OCI-LY7 (cell line): Measurements from ENCODE around the gene DNPH1. TPM values are rescaled to one million over a fixed set of nuclear protein-coding genes. Genes with fewer than 3 reads are reported as not detected.

Experiments used
- total RNA-seq, 2 experiments: library from RNA; depleted of rRNA in 1 of 2; stranded (reverse); fragments of >200 nt in 1 of 2; shearing (Covaris generic) in 1 of 2; gene quantifications; 2 replicates each; pipeline ENCODE4 v1.2.3, GENCODE V29; 2014 to 2022

The DNPH1 gene
- total RNA-seq, 2 experiments from 2014 or later = 65.5 to 111 TPM

Other genes starting within 250 kb of the DNPH1 start
- gene PPP2R5D, start 244.9 kb downstream of the DNPH1 start, total RNA-seq (2014; rRNA removed; shearing (Covaris generic)) = 29.1 and 35.0 TPM in 2 replicates
- 35.6 and 39.5 TPM in 2 replicates for gene PPP2R5D, start 244.9 kb downstream of the DNPH1 start, total RNA-seq (2022)
- 70.7 and 76.0 TPM in 2 replicates for gene MEA1, start 215.5 kb downstream of the DNPH1 start, total RNA-seq (2014; rRNA removed; shearing (Covaris generic))
- 59.1 and 67.9 TPM in 2 replicates for gene MEA1, start 215.5 kb downstream of the DNPH1 start, total RNA-seq (2022)
- 78.6 and 89.9 TPM in 2 replicates for gene KLHDC3, start 215.2 kb downstream of the DNPH1 start, total RNA-seq (2014; rRNA removed; shearing (Covaris generic))
- 91.4 and 99.6 TPM in 2 replicates for gene KLHDC3, start 215.2 kb downstream of the DNPH1 start, total RNA-seq (2022)
- 61.1 and 72.6 TPM in 2 replicates for gene RRP36, start 207.9 kb downstream of the DNPH1 start, total RNA-seq (2014; rRNA removed; shearing (Covaris generic))
- 66.7 and 75.9 TPM in 2 replicates for gene RRP36, start 207.9 kb downstream of the DNPH1 start, total RNA-seq (2022)
- gene CUL7, start 175.6 kb downstream of the DNPH1 start, total RNA-seq (2014; rRNA removed; shearing (Covaris generic)) = 14.1 and 16.9 TPM in 2 replicates
- gene CUL7, start 175.6 kb downstream of the DNPH1 start, total RNA-seq (2022) = 14.9 and 18.6 TPM in 2 replicates
- gene MRPL2, start 170.0 kb downstream of the DNPH1 start, total RNA-seq (2014; rRNA removed; shearing (Covaris generic)) = 25.8 and 31.8 TPM in 2 replicates
- gene MRPL2, start 170.0 kb downstream of the DNPH1 start, total RNA-seq (2022) = 76.9 and 81.7 TPM in 2 replicates
- gene KLC4, start 169.8 kb downstream of the DNPH1 start, total RNA-seq (2014; rRNA removed; shearing (Covaris generic)) = 15.0 and 16.4 TPM in 2 replicates
- 22.5 and 25.2 TPM in 2 replicates for gene KLC4, start 169.8 kb downstream of the DNPH1 start, total RNA-seq (2022)
- 12.7 and 18.5 TPM in 2 replicates for gene PTK7, start 153.2 kb downstream of the DNPH1 start, total RNA-seq (2014; rRNA removed; shearing (Covaris generic))
- gene PTK7, start 153.2 kb downstream of the DNPH1 start, total RNA-seq (2022) = 12.0 and 13.0 TPM in 2 replicates
- 17.6 and 22.8 TPM in 2 replicates for gene SRF, start 58.2 kb downstream of the DNPH1 start, total RNA-seq (2014; rRNA removed; shearing (Covaris generic))
- 23.1 and 24.2 TPM in 2 replicates for gene SRF, start 58.2 kb downstream of the DNPH1 start, total RNA-seq (2022)
- 27.4 and 37.0 TPM in 2 replicates for gene CUL9, start 47.3 kb downstream of the DNPH1 start, total RNA-seq (2014; rRNA removed; shearing (Covaris generic))
- gene CUL9, start 47.3 kb downstream of the DNPH1 start, total RNA-seq (2022) = 31.1 and 32.9 TPM in 2 replicates
- gene TTBK1, start 14.0 kb upstream of the DNPH1 start, total RNA-seq (2014; rRNA removed; shearing (Covaris generic)) = 0.05 and 0.35 TPM in 2 replicates
- 1.5 and 1.7 TPM in 2 replicates for gene TTBK1, start 14.0 kb upstream of the DNPH1 start, total RNA-seq (2022)
- gene SLC22A7, start 68.8 kb upstream of the DNPH1 start, total RNA-seq (2014; rRNA removed; shearing (Covaris generic)) = not detected in 2 replicates
- gene SLC22A7, start 68.8 kb upstream of the DNPH1 start, total RNA-seq (2022) = not detected in 2 replicates
- 2.7 and 2.9 TPM in 2 replicates for gene CRIP3, start 79.3 kb upstream of the DNPH1 start, total RNA-seq (2014; rRNA removed; shearing (Covaris generic))
- gene CRIP3, start 79.3 kb upstream of the DNPH1 start, total RNA-seq (2022) = 1.7 TPM in 1 of 2 replicates, not detected in the other
- 12.8 and 15.7 TPM in 2 replicates for gene ZNF318, start 140.2 kb upstream of the DNPH1 start, total RNA-seq (2014; rRNA removed; shearing (Covaris generic))
- 24.4 and 24.9 TPM in 2 replicates for gene ZNF318, start 140.2 kb upstream of the DNPH1 start, total RNA-seq (2022)
- 11.4 and 12.4 TPM in 2 replicates for gene ABCC10, start 198.1 kb upstream of the DNPH1 start, total RNA-seq (2014; rRNA removed; shearing (Covaris generic))
- 31.1 and 35.3 TPM in 2 replicates for gene ABCC10, start 198.1 kb upstream of the DNPH1 start, total RNA-seq (2022)
- not detected in 2 replicates for gene DLK2, start 226.1 kb upstream of the DNPH1 start, total RNA-seq (2014; rRNA removed; shearing (Covaris generic))
- not detected in 2 replicates for gene DLK2, start 226.1 kb upstream of the DNPH1 start, total RNA-seq (2022)
- 16.7 and 22.0 TPM in 2 replicates for gene TJAP1, start 248.1 kb upstream of the DNPH1 start, total RNA-seq (2014; rRNA removed; shearing (Covaris generic))
- gene TJAP1, start 248.1 kb upstream of the DNPH1 start, total RNA-seq (2022) = 32.3 and 34.4 TPM in 2 replicates